ENCODE results near the gene BOD1L2.

Gene BOD1L2

GRCh38 chr18:57146956-57147636, at the start of gene BOD1L2:
Gene BOD1L2 (plus strand): TSS chr18:57147087. CDS start chr18:57147313, 226 bp downstream.
- no peak for DNase-seq

GRCh38 chr18:57107140-57107832, 39.6 kb upstream of the BOD1L2 start:
- DNase-seq, result no peak

DNA sequence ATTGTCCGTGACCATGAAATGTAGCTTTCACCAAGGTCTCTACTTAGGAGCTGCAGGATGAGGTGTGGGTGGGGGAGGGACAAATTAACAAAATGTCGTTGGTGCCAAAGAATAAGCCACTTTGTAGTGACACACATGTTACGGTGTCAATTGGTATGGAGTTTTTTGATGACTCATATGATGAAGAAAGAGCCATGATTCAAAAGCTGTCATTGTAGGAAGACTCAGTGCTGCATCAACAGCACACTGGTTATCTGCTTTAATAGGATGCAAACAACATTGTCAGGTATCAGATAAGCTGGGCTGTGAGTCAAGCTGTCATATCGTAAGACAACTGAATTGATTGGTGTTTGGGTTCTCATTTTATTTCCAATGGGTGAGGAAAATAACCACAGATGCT, 36.6 kb upstream of the BOD1L2 start:
- no peak for DNase-seq

DNA sequence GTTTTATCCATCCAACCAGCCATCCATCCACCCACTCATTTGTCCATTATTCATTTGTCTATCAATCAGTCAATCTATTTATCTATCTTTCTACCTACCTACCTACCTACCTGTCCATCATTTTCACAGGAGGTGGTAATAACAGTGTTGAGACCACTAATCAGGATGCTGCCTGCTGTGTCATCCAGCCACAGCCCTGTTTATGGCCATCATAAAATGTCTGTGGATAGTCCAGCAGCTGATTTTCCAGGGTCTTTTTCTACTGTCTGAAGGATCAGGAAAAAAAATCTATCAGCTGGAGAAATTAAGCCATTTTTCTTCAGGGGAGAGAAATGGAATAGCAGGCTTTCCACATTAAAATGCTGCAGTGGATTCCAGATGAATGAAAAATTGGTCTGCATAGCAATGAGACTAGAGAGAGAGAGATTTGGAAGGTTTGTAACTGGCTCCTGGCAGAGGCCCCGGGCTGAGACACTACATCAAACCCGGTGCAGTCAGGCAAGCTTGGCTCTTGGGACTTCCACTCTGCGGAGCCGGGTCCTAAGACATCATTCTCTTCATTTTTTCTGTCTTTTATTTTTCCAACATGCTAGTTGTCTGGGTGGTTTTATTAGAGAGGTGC, 33.0 kb upstream of the BOD1L2 start:
- DNase-seq, result no peak

- DNase-seq, result no peak
These were observed 30.2 kb upstream of the BOD1L2 start for GRCh38 chr18:57116598-57117132.

GRCh38 chr18:57121542-57122112, 25.3 kb upstream of the BOD1L2 start:
- DNase-seq, result no peak

- DNase-seq, result no peak
These were observed 23.9 kb upstream of the BOD1L2 start for GRCh38 chr18:57122936-57123510.

DNA sequence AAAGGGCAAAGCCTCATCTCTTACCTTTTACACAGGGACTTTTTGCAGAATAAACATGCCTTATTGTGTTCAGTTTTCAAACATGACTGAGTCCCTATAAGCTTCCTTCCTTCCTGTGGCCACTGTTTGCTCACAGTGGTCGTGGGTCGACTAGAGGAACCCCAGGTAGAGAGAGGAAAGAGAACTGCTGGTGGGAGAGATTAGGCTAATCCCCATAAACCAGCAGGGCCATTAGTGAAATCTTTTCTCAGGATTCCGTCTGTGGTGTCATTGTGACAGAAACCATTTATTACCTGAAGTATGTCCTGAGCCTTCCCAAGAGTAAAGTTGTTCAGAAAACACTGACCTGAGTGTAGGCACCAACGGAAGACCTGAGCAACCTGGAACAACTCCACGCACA, 21.3 kb upstream of the BOD1L2 start:
- no peak for DNase-seq

DNA sequence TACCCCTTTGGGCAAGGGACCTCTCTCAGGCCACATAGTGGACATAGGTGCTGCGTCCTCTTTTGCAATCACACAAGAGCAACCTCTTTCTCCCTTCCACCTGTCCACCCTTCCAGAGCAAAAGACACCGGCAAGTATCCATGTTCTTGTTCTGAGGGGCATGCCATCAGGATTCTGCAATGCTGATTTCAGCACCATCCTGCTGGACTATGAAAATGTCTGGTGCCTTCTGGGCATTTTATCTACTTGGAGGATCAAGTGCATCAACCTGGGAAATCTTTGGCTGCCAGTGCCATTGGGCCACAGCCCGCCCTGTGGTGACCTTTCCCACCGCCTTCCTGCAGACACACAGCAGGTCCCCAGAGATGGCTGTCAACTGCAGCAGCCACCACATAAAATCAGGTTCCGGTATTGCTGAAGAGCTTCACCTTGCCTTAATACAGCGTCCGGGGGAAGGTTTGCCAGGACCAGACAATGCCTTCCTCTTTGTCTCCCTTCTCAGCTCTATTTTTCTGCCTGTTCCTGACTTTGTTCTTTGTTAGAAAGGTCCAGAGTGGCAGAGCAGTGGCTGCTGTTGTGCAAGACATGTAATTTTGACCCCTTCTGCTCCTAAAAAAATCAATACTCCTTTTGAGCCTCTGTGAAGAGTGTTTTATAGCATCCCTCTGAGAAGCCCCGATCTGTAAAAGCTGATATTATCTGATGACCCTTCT, 18.5 kb upstream of the BOD1L2 start:
- DNase-seq, result no peak

DNA sequence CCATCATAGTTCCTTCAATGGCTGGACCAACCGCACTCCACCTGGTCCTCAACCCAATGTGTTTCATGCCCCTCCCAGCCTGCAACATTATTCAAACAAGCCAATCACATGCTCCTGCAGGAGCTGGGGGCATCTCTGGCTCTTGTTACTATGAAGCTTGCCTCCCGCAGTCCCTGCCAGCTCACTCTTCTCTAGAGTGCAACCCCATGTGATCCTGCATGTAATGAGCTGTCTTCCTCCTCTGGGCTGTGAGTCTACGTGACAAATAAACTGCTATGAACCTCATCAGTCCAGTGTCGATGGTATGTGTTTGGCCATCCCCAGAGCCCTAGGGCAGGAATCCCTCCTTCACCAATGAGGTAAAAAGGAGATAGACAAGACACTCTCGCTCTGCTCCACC, 15.8 kb upstream of the BOD1L2 start:
- DNase-seq, result no peak

DNA sequence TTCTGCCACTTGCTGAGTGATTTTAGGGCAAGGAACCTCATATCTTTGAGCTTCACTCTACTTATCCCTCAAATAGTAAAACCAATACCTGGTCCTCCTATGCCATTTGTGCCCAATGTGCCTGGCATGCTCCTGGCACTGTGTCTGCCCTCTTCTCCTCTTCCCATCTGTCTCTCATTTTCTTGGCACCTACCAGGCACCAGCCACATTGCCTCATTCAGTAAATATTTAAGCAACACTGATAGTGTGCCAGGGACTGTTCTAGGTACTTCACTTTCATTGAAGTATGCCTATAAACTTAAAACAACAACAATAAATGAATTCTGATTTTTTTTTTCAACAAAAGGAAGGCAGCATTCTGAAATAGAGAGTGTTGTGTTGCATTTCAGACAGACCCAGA, 15.1 kb upstream of the BOD1L2 start:
- no peak for DNase-seq

GRCh38 chr18:57134618-57135135, 12.2 kb upstream of the BOD1L2 start:
- no peak for DNase-seq

GRCh38 chr18:57135699-57136098, 11.2 kb upstream of the BOD1L2 start:
- DNase-seq, result no peak

GRCh38 chr18:57137847-57138246, 9.0 kb upstream of the BOD1L2 start:
- no peak for DNase-seq

DNA sequence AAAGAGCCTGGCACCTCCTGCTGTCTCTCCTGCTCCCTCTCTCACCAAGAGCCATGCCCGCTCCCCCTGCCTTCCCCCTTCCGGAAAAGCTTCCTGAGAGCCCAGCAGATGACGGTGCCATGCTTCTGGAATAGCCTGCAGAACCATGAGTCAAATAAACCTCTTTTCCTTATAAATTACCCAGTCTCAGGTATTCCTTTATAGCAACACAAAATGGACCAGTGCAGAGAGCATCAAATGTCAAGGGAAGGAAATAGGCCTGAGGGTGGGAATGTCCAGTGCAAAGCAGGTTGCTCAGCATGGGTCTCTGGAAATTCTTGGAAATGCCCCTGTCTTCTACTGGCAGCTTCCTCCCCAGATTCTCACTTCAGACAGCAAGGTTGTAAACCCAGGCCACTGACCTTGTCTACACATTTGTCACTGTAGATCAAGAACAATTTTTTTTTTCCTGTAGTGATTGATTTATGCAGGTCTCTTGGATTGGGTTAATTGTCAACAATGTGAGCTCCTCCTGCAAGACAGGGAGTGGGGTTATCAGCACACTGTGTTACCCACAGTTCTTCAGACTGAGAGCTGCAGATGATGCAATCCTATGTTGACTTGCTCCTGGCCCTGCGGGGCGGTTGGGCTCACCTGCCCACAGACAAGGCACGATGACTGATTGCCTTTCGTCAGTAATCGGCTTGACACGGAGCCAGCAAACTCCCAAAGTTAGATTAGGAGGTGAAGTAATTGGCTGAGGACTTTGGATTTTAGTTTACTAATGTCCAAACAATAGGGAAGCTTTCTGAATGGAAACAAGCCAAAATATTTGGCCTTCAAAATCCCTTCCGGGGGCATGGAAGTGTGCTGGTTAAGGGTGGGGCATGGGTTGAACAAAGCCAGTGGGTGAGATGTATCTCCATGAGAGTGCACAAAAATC, 5.4 kb upstream of the BOD1L2 start:
- no peak for DNase-seq

DNA sequence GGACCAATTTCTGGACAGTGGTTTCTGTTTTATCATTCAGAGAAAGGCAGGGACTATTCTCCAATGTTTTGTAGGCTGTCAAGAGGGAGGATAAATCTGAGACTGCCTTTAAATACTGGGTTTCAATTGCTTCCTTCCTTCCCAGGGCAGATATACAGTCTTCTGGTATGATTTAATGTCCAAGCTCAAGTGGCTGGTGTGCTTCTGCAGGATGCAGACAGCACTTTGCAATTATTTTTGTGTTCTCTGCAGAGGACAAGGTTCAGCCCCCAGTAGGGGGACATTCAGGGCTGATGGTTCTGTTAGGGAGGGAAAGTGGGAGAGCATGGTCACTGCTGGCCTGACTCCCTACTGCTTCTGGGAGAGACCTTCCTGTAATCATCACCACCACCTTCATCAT, 4.6 kb upstream of the BOD1L2 start:
- DNase-seq, result no peak

DNA sequence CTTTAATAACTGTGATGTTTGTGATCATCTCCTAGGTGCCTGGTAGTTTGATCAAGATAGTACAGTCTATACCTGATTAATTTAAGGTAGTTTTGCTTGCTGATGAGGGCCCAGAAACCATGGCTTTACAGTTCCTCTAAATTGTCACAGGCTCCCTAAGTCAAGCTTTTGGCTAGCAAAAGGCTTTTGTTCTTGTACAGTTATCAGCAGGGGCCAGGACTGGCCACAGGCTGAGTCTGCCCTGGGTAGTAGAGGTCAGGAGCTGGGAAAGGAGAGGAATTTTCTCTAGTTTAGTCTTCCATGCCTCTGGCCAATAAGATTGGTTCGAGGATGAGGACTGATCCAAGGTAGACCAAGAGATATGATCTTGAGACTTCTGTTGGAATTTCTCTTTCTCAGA, 3.6 kb upstream of the BOD1L2 start:
- no peak for DNase-seq

DNA sequence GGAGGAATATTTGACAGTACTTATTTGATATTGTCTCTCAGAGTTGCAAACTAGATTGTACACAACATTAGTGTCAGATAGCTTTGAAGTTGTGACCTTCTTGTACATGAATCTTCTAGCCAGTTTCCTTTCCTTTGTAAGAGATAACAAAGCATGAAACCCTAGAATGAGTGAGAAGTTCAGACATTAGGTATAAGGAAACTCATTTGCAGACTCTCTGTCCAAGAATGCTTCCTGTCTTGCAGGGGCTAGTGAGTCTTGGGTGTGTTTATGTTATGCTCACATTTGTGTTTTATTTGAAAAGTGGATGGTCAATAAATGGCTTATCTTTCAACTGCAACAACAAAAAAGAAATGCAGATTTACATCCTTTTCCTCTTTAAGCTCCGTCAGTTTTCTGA, 1.4 kb downstream of the BOD1L2 start:
- DNase-seq, result no peak

- no peak for DNase-seq
These were observed 2.2 kb downstream of the BOD1L2 start for GRCh38 chr18:57149051-57149450.

GRCh38 chr18:57149531-57149930, 2.6 kb downstream of the BOD1L2 start:
- DNase-seq, result no peak

DNA sequence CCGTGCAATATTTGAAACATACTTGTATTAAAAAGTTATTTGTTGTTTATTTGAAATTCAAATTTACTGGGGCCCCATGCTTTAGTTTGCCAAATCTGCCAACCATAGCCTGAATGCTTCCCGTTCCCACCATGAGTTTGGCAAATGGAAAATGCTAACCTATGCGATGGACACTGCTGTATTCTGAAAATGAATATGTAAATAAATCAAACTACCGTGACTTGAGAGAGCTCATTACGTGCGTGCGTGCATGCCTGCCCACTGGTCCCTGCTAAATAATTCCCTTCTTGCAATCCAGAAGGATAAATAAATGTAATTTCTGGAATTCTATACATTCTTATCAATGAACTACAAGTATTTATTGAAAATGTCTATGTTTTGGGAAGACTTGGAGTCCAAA, 3.2 kb downstream of the BOD1L2 start:
- no peak for DNase-seq
